ENCODE results near the gene ANAPC2. TPM values are rescaled to one million over a fixed set of nuclear protein-coding genes. Genes with fewer than 3 reads are reported as not detected.

The ANAPC2 gene
- polyA plus RNA-seq, 2 donors = 27.7 to 47.3 TPM

DNA sequence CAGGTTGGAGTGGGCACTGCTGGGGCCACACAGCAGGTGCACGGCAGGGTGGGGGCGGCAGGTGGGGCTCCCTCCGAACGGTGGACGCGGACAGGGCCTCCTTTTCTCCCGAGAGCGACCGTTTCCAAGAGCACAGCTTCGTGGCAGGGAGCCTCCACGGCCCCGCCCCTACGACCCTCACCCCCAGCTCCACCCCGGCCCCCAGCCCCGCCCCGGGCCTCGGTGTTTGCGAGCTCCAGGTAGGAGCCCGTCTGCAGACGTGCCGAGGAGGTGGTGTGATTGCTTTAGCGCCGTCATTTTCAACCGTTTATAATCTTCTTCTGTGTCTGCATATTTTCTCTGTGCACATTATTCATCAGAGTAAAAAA, 40.6 kb downstream of the ANAPC2 start:
- Histone ChIP-seq H3K27me3 (ENCODE audit: control insufficient read depth in 1 of 2, insufficient read depth in 2 of 2, low read length in 2 of 2) (peaks cover 0 to 2% of the 10 kb centered on the region in 2 donors), H3K9me3 (ENCODE audit: control insufficient read depth in 2 of 2, insufficient read depth in 1 of 2, low read depth in 1 of 2, low read length in 1 of 2) (peaks cover 0 to 3% of the 10 kb centered on the region in 2 donors), H3K4me1 (ENCODE audit: control insufficient read depth in 2 of 2, insufficient read depth in 2 of 2, low read length in 1 of 2) (peaks cover 0 to 5% of the 10 kb centered on the region in 2 donors), H3K4me3 (ENCODE audit: low read depth in 1 of 2, low read length in 2 of 2) (no peak overlapping the region), H3K36me3 (ENCODE audit: control insufficient read depth in 2 of 2, insufficient read depth in 2 of 2, low read length in 1 of 2) (no peaks in the 10 kb centered on the region), H3K27ac (ENCODE audit: low read depth in 2 of 2, low read length in 1 of 2) (no peak overlapping the region)
- 25 to 31% methylated on average over 22 to 24 of the region's 24 CpGs for WGBS, 2 donors

DNA sequence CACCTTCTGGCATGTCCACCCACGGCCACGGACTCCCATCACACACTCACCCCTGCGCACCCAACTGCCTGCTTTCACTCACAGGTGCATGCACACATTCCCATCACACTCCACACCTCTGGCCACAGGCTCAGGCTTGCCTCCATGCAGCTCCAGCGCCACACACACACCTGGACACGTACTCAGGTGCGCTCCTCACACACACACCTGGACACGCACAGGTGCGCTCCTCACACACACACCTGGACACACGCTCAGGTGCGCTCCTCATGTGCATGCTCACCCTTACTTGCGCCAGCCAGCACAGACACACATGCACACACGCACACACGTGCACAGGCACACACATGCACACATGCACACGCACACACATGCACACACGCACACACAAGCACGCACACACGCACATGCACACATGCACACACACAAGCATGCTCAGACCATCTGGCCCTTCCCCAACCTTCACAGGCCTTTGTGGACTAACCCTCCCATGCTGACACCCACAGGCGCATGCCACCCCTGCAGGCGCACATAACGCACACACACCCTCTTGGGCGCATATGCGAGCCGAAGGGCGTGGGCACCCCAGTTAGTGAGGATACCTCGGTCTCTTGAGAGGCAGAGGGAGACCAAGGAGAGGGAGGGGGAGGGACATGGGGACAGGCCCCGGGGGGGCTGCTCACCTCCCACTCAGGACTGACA, 41.1 kb downstream of the ANAPC2 start:
- no peak overlapping the region for H3K4me3 ChIP-seq (ENCODE audit: low read depth in 1 of 2, low read length in 2 of 2)
- peaks cover 0 to 5% of the 10 kb centered on the region in 2 donors for H3K4me1 ChIP-seq (ENCODE audit: control insufficient read depth in 2 of 2, insufficient read depth in 2 of 2, low read length in 1 of 2)
- peaks cover 0 to 3% of the 10 kb centered on the region in 2 donors for H3K9me3 ChIP-seq (ENCODE audit: control insufficient read depth in 2 of 2, insufficient read depth in 1 of 2, low read depth in 1 of 2, low read length in 1 of 2)
- H3K36me3 ChIP-seq (ENCODE audit: control insufficient read depth in 2 of 2, insufficient read depth in 2 of 2, low read length in 1 of 2) = no peaks in the 10 kb centered on the region
- peaks cover 0 to 2% of the 10 kb centered on the region in 2 donors for H3K27me3 ChIP-seq (ENCODE audit: control insufficient read depth in 1 of 2, insufficient read depth in 2 of 2, low read length in 2 of 2)
- H3K27ac ChIP-seq (ENCODE audit: low read depth in 2 of 2, low read length in 1 of 2) = no peak overlapping the region
- 77 to 81% methylated on average over 26 of the region's 26 CpGs for WGBS, 2 donors

- Histone ChIP-seq H3K36me3 (ENCODE audit: control insufficient read depth in 2 of 2, insufficient read depth in 2 of 2, low read length in 1 of 2) (no peaks in the 10 kb centered on the region), H3K9me3 (ENCODE audit: control insufficient read depth in 2 of 2, insufficient read depth in 1 of 2, low read depth in 1 of 2, low read length in 1 of 2) (peaks cover 0 to 3% of the 10 kb centered on the region in 2 donors), H3K4me3 (ENCODE audit: low read depth in 1 of 2, low read length in 2 of 2) (no peak overlapping the region), H3K27ac (ENCODE audit: low read depth in 2 of 2, low read length in 1 of 2) (no peak overlapping the region), H3K4me1 (ENCODE audit: control insufficient read depth in 2 of 2, insufficient read depth in 2 of 2, low read length in 1 of 2) (peaks cover 0 to 5% of the 10 kb centered on the region in 2 donors), H3K27me3 (ENCODE audit: control insufficient read depth in 1 of 2, insufficient read depth in 2 of 2, low read length in 2 of 2) (peaks cover 0 to 2% of the 10 kb centered on the region in 2 donors)
- WGBS, 2 donors = 63% methylated on average over 6 to 9 of the region's 9 CpGs
These were observed 41.8 kb downstream of the ANAPC2 start for GRCh38 chr9:137146527-137146918.

DNA sequence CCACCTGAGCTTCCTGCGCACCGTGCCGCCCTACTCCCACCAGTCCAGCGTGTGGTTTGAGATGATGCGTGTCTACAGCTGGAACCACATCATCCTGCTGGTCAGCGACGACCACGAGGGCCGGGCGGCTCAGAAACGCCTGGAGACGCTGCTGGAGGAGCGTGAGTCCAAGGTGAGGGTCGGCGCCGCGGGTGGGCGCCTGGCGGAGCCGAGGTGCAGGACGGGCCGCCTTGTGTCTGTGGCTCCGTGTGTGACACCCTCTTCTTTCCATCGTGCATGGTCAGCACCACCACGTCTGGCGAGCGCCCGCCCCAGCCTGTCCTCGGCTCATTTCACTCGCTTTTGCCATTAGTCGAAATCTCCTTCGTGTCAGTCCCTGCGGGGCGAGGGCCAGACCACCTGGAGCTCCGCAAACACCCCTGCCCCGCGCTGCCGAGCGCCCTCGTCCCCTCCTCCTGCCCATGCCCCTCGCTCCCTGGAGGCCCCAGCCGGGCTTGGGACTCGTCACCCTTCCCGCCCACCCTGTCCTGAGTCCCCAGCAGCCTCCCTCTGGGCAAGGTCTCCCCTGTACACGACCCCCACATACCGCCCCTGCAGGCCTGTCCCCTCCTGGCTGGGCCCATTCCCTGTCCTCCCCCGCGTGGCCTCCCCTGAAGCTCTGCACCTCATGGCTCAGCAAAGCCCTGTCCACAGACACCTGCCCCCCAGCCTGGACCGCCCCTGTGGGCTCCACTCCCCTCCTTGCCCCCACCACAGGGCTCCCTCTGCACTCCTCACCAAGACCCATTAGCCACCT, 42.4 kb downstream of the ANAPC2 start:
- H3K27ac ChIP-seq (ENCODE audit: low read depth in 2 of 2, low read length in 1 of 2) = no peak overlapping the region
- peaks cover 0 to 5% of the 10 kb centered on the region in 2 donors for H3K4me1 ChIP-seq (ENCODE audit: control insufficient read depth in 2 of 2, insufficient read depth in 2 of 2, low read length in 1 of 2)
- H3K4me3 ChIP-seq (ENCODE audit: low read depth in 1 of 2, low read length in 2 of 2) = no peak overlapping the region
- peaks cover 0 to 2% of the 10 kb centered on the region in 2 donors for H3K27me3 ChIP-seq (ENCODE audit: control insufficient read depth in 1 of 2, insufficient read depth in 2 of 2, low read length in 2 of 2)
- no peaks in the 10 kb centered on the region for H3K36me3 ChIP-seq (ENCODE audit: control insufficient read depth in 2 of 2, insufficient read depth in 2 of 2, low read length in 1 of 2)
- peaks cover 0 to 3% of the 10 kb centered on the region in 2 donors for H3K9me3 ChIP-seq (ENCODE audit: control insufficient read depth in 2 of 2, insufficient read depth in 1 of 2, low read depth in 1 of 2, low read length in 1 of 2)
- 48 to 51% methylated on average over 40 to 49 of the region's 49 CpGs for WGBS, 2 donors

- WGBS, 2 donors = 47 to 50% methylated on average over 4 of the region's 4 CpGs
- Histone ChIP-seq H3K4me1 (ENCODE audit: control insufficient read depth in 2 of 2, insufficient read depth in 2 of 2, low read length in 1 of 2) (peaks cover 4 to 7% of the 10 kb centered on the region in 2 donors), H3K27ac (ENCODE audit: low read depth in 2 of 2, low read length in 1 of 2) (no peak overlapping the region), H3K27me3 (ENCODE audit: control insufficient read depth in 1 of 2, insufficient read depth in 2 of 2, low read length in 2 of 2) (peaks cover 0 to 14% of the 10 kb centered on the region in 2 donors), H3K36me3 (ENCODE audit: control insufficient read depth in 2 of 2, insufficient read depth in 2 of 2, low read length in 1 of 2) (no peaks in the 10 kb centered on the region), H3K4me3 (ENCODE audit: low read depth in 1 of 2, low read length in 2 of 2) (no peak overlapping the region), H3K9me3 (ENCODE audit: control insufficient read depth in 2 of 2, insufficient read depth in 1 of 2, low read depth in 1 of 2, low read length in 1 of 2) (peaks cover 0 to 7% of the 10 kb centered on the region in 2 donors)
These were observed 44.9 kb downstream of the ANAPC2 start for GRCh38 chr9:137143459-137143858.

DNA sequence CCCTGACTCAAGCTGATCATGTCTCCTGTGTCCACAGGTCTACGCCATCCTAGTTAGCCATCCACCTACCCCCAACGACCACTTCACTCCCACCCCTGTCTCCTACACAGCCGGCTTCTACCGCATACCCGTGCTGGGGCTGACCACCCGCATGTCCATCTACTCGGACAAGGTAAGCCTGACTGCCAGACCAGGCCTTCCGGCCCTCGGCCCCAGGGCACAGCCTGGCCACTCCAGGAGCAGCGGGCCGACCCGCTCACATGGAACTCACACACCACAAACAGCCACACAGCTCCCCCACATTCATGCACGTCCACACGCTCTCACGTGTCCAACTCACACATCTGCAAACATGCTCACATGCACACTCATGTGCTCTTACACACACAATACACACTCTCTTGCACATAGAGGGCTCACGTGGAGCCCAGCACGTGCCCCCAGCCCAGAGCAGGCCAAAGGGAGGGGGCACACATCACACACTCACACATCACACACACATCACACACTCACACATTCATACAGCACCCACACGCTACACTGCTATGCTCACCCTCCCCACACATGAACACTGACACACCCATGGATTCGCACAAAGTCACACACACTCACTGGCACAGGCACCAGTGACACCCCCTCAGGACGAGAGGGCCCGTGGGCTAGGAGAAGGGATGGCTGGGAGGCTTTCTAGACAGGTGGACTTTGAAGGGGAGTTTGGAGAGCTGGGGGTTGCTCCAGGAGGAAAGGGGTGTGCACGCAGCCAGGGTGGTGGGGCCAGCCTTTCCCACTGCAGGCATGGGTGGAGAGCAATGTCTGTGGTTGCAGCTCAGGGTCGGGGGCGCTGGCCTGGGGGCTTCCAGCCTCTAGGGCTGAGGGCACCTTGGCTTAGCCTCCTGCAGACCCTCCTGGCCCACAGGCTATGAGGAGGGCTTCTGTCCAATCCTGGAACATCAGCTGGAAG, 46.1 kb downstream of the ANAPC2 start:
- WGBS, 2 donors = 70 to 75% methylated on average over 23 to 24 of the region's 24 CpGs
- Histone ChIP-seq H3K27ac (ENCODE audit: low read depth in 2 of 2, low read length in 1 of 2) (no peak overlapping the region), H3K27me3 (ENCODE audit: control insufficient read depth in 1 of 2, insufficient read depth in 2 of 2, low read length in 2 of 2) (peaks cover 0 to 20% of the 10 kb centered on the region in 2 donors), H3K36me3 (ENCODE audit: control insufficient read depth in 2 of 2, insufficient read depth in 2 of 2, low read length in 1 of 2) (no peaks in the 10 kb centered on the region), H3K4me1 (ENCODE audit: control insufficient read depth in 2 of 2, insufficient read depth in 2 of 2, low read length in 1 of 2) (peaks cover 4 to 5% of the 10 kb centered on the region in 2 donors), H3K4me3 (ENCODE audit: low read depth in 1 of 2, low read length in 2 of 2) (no peak overlapping the region), H3K9me3 (ENCODE audit: control insufficient read depth in 2 of 2, insufficient read depth in 1 of 2, low read depth in 1 of 2, low read length in 1 of 2) (peaks cover 0 to 7% of the 10 kb centered on the region in 2 donors)

DNA sequence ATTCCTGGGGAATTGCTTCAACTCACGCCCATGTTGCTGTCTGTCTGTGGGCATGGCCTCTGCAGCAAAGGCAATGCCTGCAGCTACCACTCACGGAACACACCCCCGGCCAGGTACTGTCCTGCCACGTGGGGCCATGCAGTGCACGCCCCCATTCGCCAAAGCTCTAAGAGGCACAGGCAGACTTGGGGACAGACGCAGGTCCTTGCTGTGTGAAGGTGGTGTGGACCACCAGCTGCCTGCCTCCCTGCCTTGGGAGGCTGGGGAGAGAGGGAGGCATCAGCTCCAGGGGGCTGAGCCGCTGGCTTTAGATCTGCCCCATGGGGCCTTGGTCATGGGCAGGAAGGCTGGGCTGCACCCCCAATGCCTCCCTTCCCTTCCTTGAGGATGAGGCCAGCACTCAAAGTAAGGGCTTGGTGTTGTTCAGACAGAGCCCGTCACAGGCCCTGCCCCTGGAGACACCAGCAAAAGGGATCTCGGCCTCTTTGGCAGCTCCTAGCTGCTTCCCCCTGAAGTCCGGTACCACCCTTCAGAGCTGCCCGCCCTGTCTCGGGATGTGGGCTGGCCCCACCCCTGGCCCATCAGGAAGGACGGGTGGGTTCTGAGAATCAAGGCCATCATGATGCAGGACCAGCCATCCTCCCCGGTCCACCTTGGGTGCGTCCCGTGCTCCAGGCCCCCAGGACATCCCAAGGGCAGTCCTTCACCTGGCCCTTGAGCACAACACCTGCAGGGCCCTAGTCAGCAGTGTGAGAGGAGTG, 47.1 kb downstream of the ANAPC2 start:
- Histone ChIP-seq H3K27me3 (ENCODE audit: control insufficient read depth in 1 of 2, insufficient read depth in 2 of 2, low read length in 2 of 2) (peaks cover 0 to 28% of the 10 kb centered on the region in 2 donors), H3K36me3 (ENCODE audit: control insufficient read depth in 2 of 2, insufficient read depth in 2 of 2, low read length in 1 of 2) (no peaks in the 10 kb centered on the region), H3K9me3 (ENCODE audit: control insufficient read depth in 2 of 2, insufficient read depth in 1 of 2, low read depth in 1 of 2, low read length in 1 of 2) (peaks cover 0 to 6% of the 10 kb centered on the region in 2 donors), H3K4me3 (ENCODE audit: low read depth in 1 of 2, low read length in 2 of 2) (no peak overlapping the region), H3K27ac (ENCODE audit: low read depth in 2 of 2, low read length in 1 of 2) (no peak overlapping the region), H3K4me1 (ENCODE audit: control insufficient read depth in 2 of 2, insufficient read depth in 2 of 2, low read length in 1 of 2) (peaks cover 7 to 9% of the 10 kb centered on the region in 2 donors)
- 68 to 69% methylated on average over 17 of the region's 17 CpGs for WGBS, 2 donors

DNA sequence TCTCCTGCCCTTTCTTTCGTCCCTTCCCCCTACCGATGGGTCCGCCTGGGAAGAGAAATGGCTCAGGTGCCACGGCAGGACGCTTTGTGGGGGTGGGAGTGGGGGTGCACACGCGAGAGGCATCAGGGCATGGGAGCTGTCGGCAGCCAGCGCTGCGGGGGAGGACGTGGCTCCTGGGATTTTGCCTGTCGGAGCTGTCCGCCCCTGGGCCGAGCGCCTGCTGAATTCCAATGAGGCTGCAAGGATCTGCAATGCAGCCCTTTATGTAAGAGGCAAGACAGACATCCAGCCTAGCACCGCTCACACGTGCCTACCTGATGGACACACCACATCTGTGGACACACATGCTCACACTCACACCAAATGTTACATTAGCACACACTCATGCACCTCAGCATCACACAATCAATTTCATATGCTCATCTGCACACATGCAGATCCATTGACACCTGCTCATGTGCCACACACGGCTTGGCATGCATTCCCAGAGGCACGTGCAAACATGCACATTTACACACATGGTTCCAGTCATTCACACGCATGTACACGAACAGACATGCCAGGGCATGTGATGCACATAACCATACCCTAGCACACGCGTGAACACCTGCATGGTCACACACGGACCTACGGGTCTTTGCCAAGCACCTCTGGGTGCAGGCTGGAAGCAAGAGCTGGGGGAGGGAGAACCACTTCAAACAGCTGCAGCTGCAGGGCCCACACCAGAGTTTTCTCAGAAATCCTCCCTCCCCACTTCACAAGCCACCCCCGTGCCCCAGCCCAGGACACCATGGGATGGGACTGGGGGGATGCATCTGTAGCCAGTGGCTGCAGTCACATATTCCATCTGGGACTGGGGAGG, 48.0 kb downstream of the ANAPC2 start:
- H3K4me3 ChIP-seq (ENCODE audit: low read depth in 1 of 2, low read length in 2 of 2) = no peak overlapping the region
- no peaks in the 10 kb centered on the region for H3K36me3 ChIP-seq (ENCODE audit: control insufficient read depth in 2 of 2, insufficient read depth in 2 of 2, low read length in 1 of 2)
- no peak overlapping the region for H3K27ac ChIP-seq (ENCODE audit: low read depth in 2 of 2, low read length in 1 of 2)
- peaks cover 0 to 29% of the 10 kb centered on the region in 2 donors for H3K27me3 ChIP-seq (ENCODE audit: control insufficient read depth in 1 of 2, insufficient read depth in 2 of 2, low read length in 2 of 2)
- 54 to 59% methylated on average over 26 of the region's 26 CpGs for WGBS, 2 donors
- peaks cover 9 to 10% of the 10 kb centered on the region in 2 donors for H3K4me1 ChIP-seq (ENCODE audit: control insufficient read depth in 2 of 2, insufficient read depth in 2 of 2, low read length in 1 of 2)
- peaks cover 0 to 7% of the 10 kb centered on the region in 2 donors for H3K9me3 ChIP-seq (ENCODE audit: control insufficient read depth in 2 of 2, insufficient read depth in 1 of 2, low read depth in 1 of 2, low read length in 1 of 2)
